ENCODE results near the gene TRIM52. TPM values are rescaled to one million over a fixed set of nuclear protein-coding genes. Genes with fewer than 3 reads are reported as not detected.

The TRIM52 gene
- total and polyA plus RNA-seq, 2 of the 13 experiments (the other 11 are each of a cell fraction or from before 2014, with no cell fraction given): 7.2 to 11.6 TPM

- Histone ChIP-seq H3K79me2 (ENCODE audit: insufficient read depth, low read length) (no peaks in the 10 kb centered on the region), H3K4me1 (ENCODE audit: insufficient read depth, low read length) (peaks cover 5% of the 10 kb centered on the region; the same call in 1 of the 2 replicates), H3K9me3 (ENCODE audit: low read length) (no peaks in the 10 kb centered on the region), H4K20me1 (ENCODE audit: insufficient read depth, low read length) (no peaks in the 10 kb centered on the region), H3K27ac (ENCODE audit: extremely low read length, insufficient read depth, low read length) (peak overlapping the region; percentile 67), H3K4me3 (replicated peaks in 1 of 3; ENCODE audit: insufficient read depth in 1 of 3, low read depth in 2 of 3, low read length in 3 of 3) (peak overlapping the region in 2 of 3 experiments; percentile 28 to 41; a peak in 3 of 6 replicates), H3K4me2 (ENCODE audit: low read depth, low read length) (peak overlapping the region; percentile 36; the same call in 1 of the 2 replicates), H2AFZ (ENCODE audit: low read length) (no peak overlapping the region), H3K36me3 (replicated peaks in 1 of 2; ENCODE audit: control insufficient read depth in 1 of 2, insufficient read depth in 2 of 2, low read length in 2 of 2) (no peaks in the 10 kb centered on the region), H3K9ac (ENCODE audit: insufficient read depth, low read depth, low read length) (no peak overlapping the region), H3K27me3 (ENCODE audit: control insufficient read depth in 1 of 2, insufficient read depth in 2 of 2, low read length in 2 of 2) (no peaks in the 10 kb centered on the region)
- ChIA-PET CTCF (ENCODE audit: low intra/inter-chr PET ratio, low total read pairs) (no interaction called here), POLR2A (interaction anchor here (0.8 kb wide), 1 partner anchor 38 kb away, joined by 4 read pairs; the partner anchor contains the start of gene RACK1)
- in situ Hi-C loops (cut with HindIII; ENCODE audit: extremely low pct_ligation_motif_present, low pct_unique_long_range_greater_than_20kb): no loop called here
- intact Hi-C loops (cut with micrococcal nuclease; ENCODE audit: unreplicated experiment): no loop called here
- BruUV-seq (replicated peaks): no TSS peak
- ATAC-seq (peak; percentile 76), FAIRE-seq (no peak), DNase-seq (ENCODE audit: low spot score) (peak; percentile 46)
- 65% methylated on average over 39 of the region's 40 CpGs for WGBS (ENCODE audit: low lambda C conversion rate)
- TF ChIP-seq HMGXB3 (CRISPR knock-in tag; IDR thresholded peaks at IDR 0.05; ENCODE audit: borderline replicate concordance): 0 out of 2 replicates have a peak, but pooled peaks have one; percentile 47
- peak; percentile 66 for TF ChIP-seq YEATS2 (CRISPR knock-in tag; IDR thresholded peaks at IDR 0.05; ENCODE audit: borderline replicate concordance)
- TF ChIP-seq ZNF260 (CRISPR knock-in tag; IDR thresholded peaks at IDR 0.05; ENCODE audit: borderline replicate concordance, low read depth): no peak
- TF ChIP-seq POLR2A (IDR thresholded peaks at IDR 0.05; ENCODE audit: insufficient read depth in 1 of 2, low read depth in 2 of 2, low read length in 2 of 2): peak; percentile 40 to 69; a peak in 3 of 4 replicates
- peak; percentile 66 for TF ChIP-seq PHF8 (CRISPR knock-in tag; IDR thresholded peaks at IDR 0.05)
- TF ChIP-seq SAP130 (CRISPR knock-in tag; IDR thresholded peaks at IDR 0.05; ENCODE audit: low read depth): peak; percentile 27; the same call in 1 of the 2 replicates
- TF ChIP-seq NFYB (CRISPR knock-in tag; IDR thresholded peaks at IDR 0.05): peak; percentile 58
- TF ChIP-seq NFYC (CRISPR knock-in tag; IDR thresholded peaks at IDR 0.05): peak; percentile 62
- TF ChIP-seq ZFX (CRISPR knock-in tag; IDR thresholded peaks at IDR 0.05; ENCODE audit: low read depth): peak; percentile 77
- TF ChIP-seq TAF1 (CRISPR knock-in tag; IDR thresholded peaks at IDR 0.05): peak; percentile 52; the same call in 1 of the 2 replicates
- 0 out of 2 replicates have a peak, but pooled peaks have one; percentile 38 for TF ChIP-seq JUNB (CRISPR knock-in tag; IDR thresholded peaks at IDR 0.05; ENCODE audit: borderline replicate concordance)
- TF ChIP-seq MAX (IDR thresholded peaks at IDR 0.05): 0 out of 2 replicates have a peak, but pooled peaks have one; percentile 16
- TF ChIP-seq KDM2A (CRISPR knock-in tag; IDR thresholded peaks at IDR 0.05; ENCODE audit: borderline replicate concordance, low read depth): peak; percentile 29; the same call in 1 of the 2 replicates
- peak; percentile 73 for TF ChIP-seq DRAP1 (CRISPR knock-in tag; IDR thresholded peaks at IDR 0.05)
- peak; percentile 65; the same call in 1 of the 2 replicates for TF ChIP-seq ZNF335 (CRISPR knock-in tag; IDR thresholded peaks at IDR 0.05)
- TF ChIP-seq POLR2G (IDR thresholded peaks at IDR 0.05; ENCODE audit: low read depth, low read length): peak; percentile 63
- no peak for TF ChIP-seq KLF16 (CRISPR knock-in tag; IDR thresholded peaks at IDR 0.05)
- no peak for TF ChIP-seq HMGA1 (CRISPR knock-in tag; conservative IDR thresholded peaks at IDR 0.05)
Measured at GRCh38 chr5:181281077-181281983, 20.4 kb upstream of the TRIM52 start.

Measured in HepG2 (cell line).